IMR-90 (cell line): ENCODE measurements around the gene SERPINF2. TPM values are rescaled to one million over a fixed set of nuclear protein-coding genes. Genes with fewer than 3 reads are reported as not detected.
A peak's percentile ranks its signal among the peaks of the same experiment; 100 is the strongest.
"Not testable (repeated sequence)": the region's sequence is repeated elsewhere in the genome, so short reads cannot be mapped to it uniquely, and the experiment has no call there.

Experiments
- ATAC-seq: fragments of 200-7000 bp; cut with Tn5 transposase; 2 replicates; pipeline ENCODE4 v1.9.1; 2020; ENCODE audit warnings: low read depth, mild to moderate bottlenecking, moderate library complexity
- BruUV-seq: library from RNA; stranded (reverse); fragments of 400-500 nt; replicated peaks from 2 replicates; lab custom pipeline; 2021; lab: Mats Ljungman, UMichigan
- CTCF ChIA-PET: fragments of 300-600 bp; formaldehyde crosslinking; extraction: SDS; loops from one replicate; lab custom pipeline; 2021; ENCODE audit warnings: antibody characterized with exemption; lab: Yijun Ruan, JAX
- POLR2A ChIA-PET: fragments of 300-600 bp; sonication (Branson Sonifier 250); formaldehyde crosslinking; loops from one replicate; lab custom pipeline; 2022; ENCODE audit warnings: antibody characterized with exemption; ENCODE audit not compliant: unreplicated experiment; lab: Charles Lee
- DNase-seq: peaks from one replicate; pipeline ENCODE4 v3.0.0; 2013
- H2AFZ ChIP-seq: replicated peaks from 2 replicates; pipeline ENCODE3; 2013; ENCODE audit warnings: low read length, mild to moderate bottlenecking; ENCODE audit not compliant: poor library complexity
- H2AK5ac ChIP-seq: 2 replicates; pipeline ENCODE4 v1.6.1; 2013; ENCODE audit warnings: low read depth, low read length, inconsistent platforms
- H2AK9ac ChIP-seq: replicated peaks from 2 replicates; pipeline ENCODE3; 2013; ENCODE audit warnings: mild to moderate bottlenecking, low read depth, low read length, moderate library complexity; ENCODE audit not compliant: poor library complexity
- H2BK120ac ChIP-seq: 2 replicates; pipeline ENCODE4 v1.6.1; 2013; ENCODE audit warnings: low read depth, low read length, inconsistent platforms
- H2BK15ac ChIP-seq: 3 replicates; pipeline ENCODE4 v1.6.1; 2013; ENCODE audit warnings: low read depth, low read length, inconsistent platforms
- H2BK20ac ChIP-seq: 2 replicates; pipeline ENCODE4 v1.6.1; 2013; ENCODE audit warnings: low read depth, mild to moderate bottlenecking, inconsistent platforms, low read length, moderate library complexity
- H2BK5ac ChIP-seq: 2 replicates; pipeline ENCODE4 v1.6.1; 2013; ENCODE audit warnings: mild to moderate bottlenecking, low read depth, low read length, inconsistent platforms; ENCODE audit not compliant: poor library complexity, severe bottlenecking
- H3K14ac ChIP-seq: replicated peaks from 2 replicates; pipeline ENCODE4 v1.6.1; 2013; ENCODE audit warnings: low read depth, low read length, inconsistent platforms
- H3K18ac ChIP-seq: 2 replicates; pipeline ENCODE4 v1.6.1; 2013; ENCODE audit warnings: low read depth, low read length, control low read depth
- H3K23ac ChIP-seq: 2 replicates; pipeline ENCODE4 v1.6.1; 2013; ENCODE audit warnings: low read depth, low read length, inconsistent platforms
- H3K27ac ChIP-seq: 2 replicates; pipeline ENCODE4 v1.5.1; 2013; ENCODE audit warnings: mild to moderate bottlenecking, control low read depth, low read length; ENCODE audit not compliant: insufficient read depth
- H3K27me3 ChIP-seq: 2 replicates; pipeline ENCODE4 v1.6.1; 2013; ENCODE audit warnings: low read length; ENCODE audit not compliant: control insufficient read depth, insufficient read depth
- H3K36me3 ChIP-seq: 2 replicates; pipeline ENCODE4 v1.6.1; 2013; ENCODE audit warnings: low read length, mixed read lengths; ENCODE audit not compliant: control insufficient read depth, insufficient read depth
- H3K4ac ChIP-seq: 2 replicates; pipeline ENCODE4 v1.6.1; 2013; ENCODE audit warnings: low read depth, low read length, inconsistent platforms
- H3K4me1 ChIP-seq: 2 replicates; pipeline ENCODE4 v1.6.1; 2013; ENCODE audit warnings: low read length, mixed read lengths; ENCODE audit not compliant: control insufficient read depth, insufficient read depth
- H3K4me2 ChIP-seq: 2 replicates; pipeline ENCODE4 v1.6.1; 2013; ENCODE audit warnings: low read depth, mild to moderate bottlenecking, control low read depth, low read length, moderate library complexity
- H3K4me3 ChIP-seq: 2 replicates; pipeline ENCODE4 v1.5.1; 2013; ENCODE audit warnings: low read depth, mild to moderate bottlenecking, control low read depth, low read length, moderate library complexity; ENCODE audit not compliant: insufficient read depth
- H3K56ac ChIP-seq: 2 replicates; pipeline ENCODE4 v1.6.1; 2013; ENCODE audit warnings: low read length, inconsistent platforms; ENCODE audit not compliant: insufficient read depth; ENCODE audit errors: extremely low read depth
- H3K79me1 ChIP-seq, 2 experiments: 2 replicates each; pipeline ENCODE4 v1.6.1; 2013; ENCODE audit warnings: low read length in 2 of 2, inconsistent platforms in 1 of 2, low read depth in 1 of 2
- H3K9ac ChIP-seq: 2 replicates; pipeline ENCODE4 v1.6.1; 2013; ENCODE audit warnings: low read depth, low read length, control low read depth
- H3K9me1 ChIP-seq: 2 replicates; pipeline ENCODE4 v1.6.1; 2013; ENCODE audit warnings: low read length, inconsistent platforms; ENCODE audit not compliant: insufficient read depth
- H3K9me3 ChIP-seq: 2 replicates; pipeline ENCODE4 v1.6.1; 2013; ENCODE audit warnings: low read length; ENCODE audit not compliant: control insufficient read depth, insufficient read depth
- H4K20me1 ChIP-seq: 2 replicates; pipeline ENCODE4 v1.6.1; 2013; ENCODE audit warnings: low read length, inconsistent platforms; ENCODE audit not compliant: insufficient read depth
- H4K5ac ChIP-seq: 2 replicates; pipeline ENCODE4 v1.6.1; 2013; ENCODE audit warnings: mild to moderate bottlenecking, low read depth, low read length, control low read depth
- H4K8ac ChIP-seq, 2 experiments: 2 replicates each; pipeline ENCODE4 v1.6.1; 2013; ENCODE audit warnings: low read depth in 2 of 2, low read length in 2 of 2, control low read depth in 1 of 2, inconsistent platforms in 1 of 2
- H4K91ac ChIP-seq: 2 replicates; pipeline ENCODE4 v1.6.1; 2013; ENCODE audit warnings: low read depth, low read length, inconsistent platforms; ENCODE audit not compliant: insufficient read depth
- WGBS, 2 experiments: methylation state at CpG; one replicate each; pipeline versions ENCODE4 v1.1.5 to v1.1.7; 2013; ENCODE audit warnings: missing lambda C conversion rate in 2 of 2; ENCODE audit not compliant: insufficient read length in 1 of 2; ENCODE audit errors: extremely low coverage in 2 of 2; 5-methylcytosine and 5-hydroxymethylcytosine counted together
- dilution Hi-C: fragments of 300-500 bp; cut with HindIII; formaldehyde crosslinking; loops from one replicate; pipeline ENCODE4 v1.14.3; 2018; ENCODE audit warnings: low sequenced_read_pairs; ENCODE audit not compliant: unreplicated experiment
- in situ Hi-C: fragments of 300-500 bp; cut with MboI; formaldehyde crosslinking; loops from 3 replicates; pipeline ENCODE4 v1.14.3; 2019; ENCODE audit warnings: low sequenced_read_pairs, inconsistent platforms, mixed read lengths
- intact Hi-C: fragments of 100-400 bp; cut with micrococcal nuclease; formaldehyde crosslinking; loops from 2 replicates; pipeline ENCODE4 v1.10.0; 2022
- polyA plus RNA-seq, 3 experiments: library from polyadenylated mRNA; depleted of rRNA; stranded (reverse); fragments of >200 nt; gene quantifications; 2 replicates each; pipeline ENCODE4 v1.2.3, GENCODE V29; 2012; ENCODE audit warnings: low replicate concordance in 1 of 3
- total RNA-seq: library from RNA; depleted of rRNA; stranded (reverse); fragments of >200 nt; gene quantifications from 2 replicates; pipeline ENCODE4 v1.2.3, GENCODE V29; 2012
- TF ChIP-seq, protein P1 (sequence below): fragments of 150-350 bp; IDR thresholded peaks from 2 replicates; pipeline ENCODE4 v1.6.1; 2017; ENCODE audit warnings: mild to moderate bottlenecking, antibody characterized with exemption, low read length, low read depth

Gene SERPINF2
- total and polyA plus RNA-seq, 2 of the 4 experiments (the other 2 are of a cell fraction), result not detected

DNA sequence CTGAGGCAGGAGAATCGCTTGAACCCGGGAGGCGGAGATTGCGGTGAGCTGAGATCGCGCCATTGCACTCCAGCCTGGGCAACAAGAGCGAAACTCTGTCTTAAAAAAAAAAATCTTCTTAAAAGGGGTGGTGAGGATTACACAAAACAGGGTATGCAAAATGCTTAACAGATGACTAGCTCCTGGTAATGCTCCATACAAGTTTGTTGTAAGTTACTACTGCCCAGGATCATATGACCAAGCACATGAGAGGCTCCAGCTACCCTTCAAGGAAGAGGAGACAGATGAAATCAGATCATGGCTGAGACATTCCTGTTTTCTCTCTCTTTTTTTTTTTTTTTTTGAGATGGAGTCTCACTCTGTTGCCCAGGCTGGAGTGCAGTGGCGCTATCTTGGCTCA lies 20.6 kb upstream of the SERPINF2 start:
- H3K4me1 ChIP-seq, result peaks cover 14% of the 10 kb centered on the region
- BruUV-seq, H3K18ac ChIP-seq, H2BK15ac ChIP-seq, H4K5ac ChIP-seq, H4K20me1 ChIP-seq, H3K23ac ChIP-seq, H3K36me3 ChIP-seq, H3K9me3 ChIP-seq, H3K4me3 ChIP-seq, H2BK5ac ChIP-seq, H2AK5ac ChIP-seq, H3K9ac ChIP-seq, ATAC-seq, H4K91ac ChIP-seq, H3K56ac ChIP-seq, H3K27ac ChIP-seq, H2BK120ac ChIP-seq, H4K8ac ChIP-seq, intact Hi-C loops, dilution Hi-C loops, H2AK9ac ChIP-seq, H3K27me3 ChIP-seq, H3K4me2 ChIP-seq: not testable (repeated sequence)
- H2AFZ ChIP-seq, result peak overlapping the region; percentile 2
- CTCF ChIA-PET, result interaction anchor here (0.7 to 5.1 kb wide), 3 partner anchors 60 to 160 kb away, joined by 3 to 31 read pairs (median 3); no protein-coding TSS in a partner anchor
- TF ChIP-seq, protein P1, sequence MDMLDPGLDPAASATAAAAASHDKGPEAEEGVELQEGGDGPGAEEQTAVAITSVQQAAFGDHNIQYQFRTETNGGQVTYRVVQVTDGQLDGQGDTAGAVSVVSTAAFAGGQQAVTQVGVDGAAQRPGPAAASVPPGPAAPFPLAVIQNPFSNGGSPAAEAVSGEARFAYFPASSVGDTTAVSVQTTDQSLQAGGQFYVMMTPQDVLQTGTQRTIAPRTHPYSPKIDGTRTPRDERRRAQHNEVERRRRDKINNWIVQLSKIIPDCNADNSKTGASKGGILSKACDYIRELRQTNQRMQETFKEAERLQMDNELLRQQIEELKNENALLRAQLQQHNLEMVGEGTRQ, result peak; percentile 82
- 96% methylated on average over 7 of the region's 8 CpGs; no CpG with 5 or more reads in 1 of the 2 experiments for WGBS, 2 experiments
- H3K14ac ChIP-seq, result peak overlapping the region; percentile 55; the same call in 1 of the 2 replicates
- DNase-seq, result peak; percentile 83
- peaks cover 11% of the 10 kb centered on the region for H3K9me1 ChIP-seq
- POLR2A ChIA-PET, result interaction anchor here (0.6 kb wide), 1 partner anchor 73 kb away, joined by 3 read pairs; no protein-coding TSS in a partner anchor
- H3K4ac ChIP-seq, result peak overlapping the region; percentile 31; the same call in 1 of the 2 replicates
- peaks cover 10 to 34% of the 10 kb centered on the region in 2 experiments for H3K79me1 ChIP-seq
- in situ Hi-C loops, result loop anchor here (5.0 to 25.0 kb wide), 2 partner anchors 65 to 315 kb away; partner anchors contain the start of genes DPH1, OVCA2 and RTN4RL1
- peak overlapping the region; percentile 34; the same call in 1 of the 2 replicates for H2BK20ac ChIP-seq
